Esophagus squamous epithelium (tissue), 5 donors: ENCODE data around the gene CETN2. TPM values are rescaled to one million over a fixed set of nuclear protein-coding genes. Genes with fewer than 3 reads are reported as not detected.

ENCODE experiments used
- DNase-seq: peaks from one replicate; lab custom pipeline; 2025; lab: John Stamatoyannopoulos, UW
- H3K27ac ChIP-seq, 4 donors: fragments of 200-600 bp; sonication (generic); one replicate each; pipeline ENCODE4 v1.5.1; 2016 to 2019; ENCODE audit warnings: mild to moderate bottlenecking in 1 of 4
- H3K27me3 ChIP-seq, 4 donors: fragments of 200-600 bp; sonication (generic); 1 replicate in 3 of 4; 2 replicates in 1 of 4; pipeline versions ENCODE4 v1.5.1 to v1.6.0; 2017 to 2021; ENCODE audit warnings: antibody characterized with exemption in 1 of 4
- H3K36me3 ChIP-seq, 3 donors: fragments of 200-600 bp; sonication (generic); one replicate each; pipeline ENCODE4 v1.5.1; 2016 to 2019
- H3K4me1 ChIP-seq, 3 donors: fragments of 200-600 bp; sonication (generic); one replicate each; pipeline ENCODE4 v1.5.1; 2017 to 2019
- H3K4me3 ChIP-seq, 4 donors: fragments of 200-600 bp; sonication (generic); 1 replicate in 3 of 4; 2 replicates in 1 of 4; pipeline ENCODE4 v1.5.1; 2016 to 2019; ENCODE audit warnings: mild to moderate bottlenecking in 2 of 4, moderate library complexity in 1 of 4
- H3K9me3 ChIP-seq, 3 donors: fragments of 200-600 bp; sonication (generic); one replicate each; pipeline ENCODE4 v1.5.1; 2016 to 2019
- POLR2A ChIP-seq, 4 donors: fragments of 450-650 bp; IDR thresholded peaks; one replicate each; pipeline ENCODE4 v1.6.1; 2017; ENCODE audit warnings: antibody characterized with exemption in 4 of 4, mild to moderate bottlenecking in 4 of 4, moderate library complexity in 3 of 4
- WGBS, 2 donors: methylation state at CpG; one replicate each; pipeline ENCODE4 v1.1.5; 2018; 5-methylcytosine and 5-hydroxymethylcytosine counted together
- intact Hi-C: fragments of 100-400 bp; cut with DNase I; formaldehyde crosslinking; loops from one replicate; pipeline ENCODE4 v1.15.0; 2022
- total RNA-seq, 4 donors: library from RNA; depleted of rRNA; stranded (reverse); fragments of >200 nt; gene quantifications; one replicate each; pipeline ENCODE4 v1.1.0, GENCODE V29; 2016
- TF ChIP-seq, protein P1 (sequence below), 6 experiments: fragments of 450-650 bp in 4 of 6; fragments of 200-600 bp in 2 of 6; sonication (generic) in 2 of 6; IDR thresholded peaks; one replicate each; pipeline ENCODE4 v1.5.1; 2016 to 2019; ENCODE audit warnings: antibody characterized with exemption in 6 of 6, mild to moderate bottlenecking in 4 of 6, moderate library complexity in 4 of 6
- donor health status: DM: yes; HTN: yes; CAD: no.

The CETN2 gene
- total RNA-seq, 4 donors from 2014 or later: 17.2 to 38.5 (median 24.2) TPM

DNA sequence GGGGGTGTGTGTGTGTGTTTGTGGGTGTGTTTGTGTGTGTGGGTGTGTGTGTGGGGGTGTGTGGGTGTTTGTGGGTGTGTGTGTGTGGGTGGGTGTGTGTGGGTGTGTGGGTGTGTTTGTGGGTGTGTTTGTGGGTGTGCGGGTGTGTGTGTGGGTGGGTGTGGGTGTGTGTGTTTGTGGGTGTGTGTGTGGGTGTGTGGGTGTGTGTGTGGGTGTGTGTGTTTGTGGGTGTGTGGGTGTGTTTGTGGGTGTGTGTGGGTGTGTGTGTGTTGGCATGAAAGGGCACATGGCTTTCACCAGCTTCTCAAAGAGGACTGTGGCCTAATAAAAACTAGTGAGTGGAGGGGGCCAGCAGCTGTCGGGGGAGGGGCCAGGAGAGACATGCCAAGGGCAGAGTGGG, 42.0 kb upstream of the CETN2 start:
- DNase-seq: no peak
- Histone ChIP-seq H3K4me1 (peaks cover 0 to 13% (median 4%) of the 10 kb centered on the region in 3 donors), H3K4me3 (no peak overlapping the region), H3K9me3 (no peaks in the 10 kb centered on the region), H3K27ac (no peak overlapping the region), H3K36me3 (peaks cover 0 to 39% (median 0%) of the 10 kb centered on the region in 3 donors), H3K27me3 (no peaks in the 10 kb centered on the region)
- WGBS, 2 donors: 33% methylated on average over 1 of the region's 2 CpGs; no CpG with 5 or more reads in 1 of the 2 donors
- no peak for TF ChIP-seq POLR2A (IDR thresholded peaks at IDR 0.05)
- TF ChIP-seq, protein P1, sequence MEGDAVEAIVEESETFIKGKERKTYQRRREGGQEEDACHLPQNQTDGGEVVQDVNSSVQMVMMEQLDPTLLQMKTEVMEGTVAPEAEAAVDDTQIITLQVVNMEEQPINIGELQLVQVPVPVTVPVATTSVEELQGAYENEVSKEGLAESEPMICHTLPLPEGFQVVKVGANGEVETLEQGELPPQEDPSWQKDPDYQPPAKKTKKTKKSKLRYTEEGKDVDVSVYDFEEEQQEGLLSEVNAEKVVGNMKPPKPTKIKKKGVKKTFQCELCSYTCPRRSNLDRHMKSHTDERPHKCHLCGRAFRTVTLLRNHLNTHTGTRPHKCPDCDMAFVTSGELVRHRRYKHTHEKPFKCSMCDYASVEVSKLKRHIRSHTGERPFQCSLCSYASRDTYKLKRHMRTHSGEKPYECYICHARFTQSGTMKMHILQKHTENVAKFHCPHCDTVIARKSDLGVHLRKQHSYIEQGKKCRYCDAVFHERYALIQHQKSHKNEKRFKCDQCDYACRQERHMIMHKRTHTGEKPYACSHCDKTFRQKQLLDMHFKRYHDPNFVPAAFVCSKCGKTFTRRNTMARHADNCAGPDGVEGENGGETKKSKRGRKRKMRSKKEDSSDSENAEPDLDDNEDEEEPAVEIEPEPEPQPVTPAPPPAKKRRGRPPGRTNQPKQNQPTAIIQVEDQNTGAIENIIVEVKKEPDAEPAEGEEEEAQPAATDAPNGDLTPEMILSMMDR (IDR thresholded peaks at IDR 0.05): no peak
- intact Hi-C loops: loop anchor here (10.0 kb wide), 1 partner anchor 62 kb away; no protein-coding TSS in a partner anchor

DNA sequence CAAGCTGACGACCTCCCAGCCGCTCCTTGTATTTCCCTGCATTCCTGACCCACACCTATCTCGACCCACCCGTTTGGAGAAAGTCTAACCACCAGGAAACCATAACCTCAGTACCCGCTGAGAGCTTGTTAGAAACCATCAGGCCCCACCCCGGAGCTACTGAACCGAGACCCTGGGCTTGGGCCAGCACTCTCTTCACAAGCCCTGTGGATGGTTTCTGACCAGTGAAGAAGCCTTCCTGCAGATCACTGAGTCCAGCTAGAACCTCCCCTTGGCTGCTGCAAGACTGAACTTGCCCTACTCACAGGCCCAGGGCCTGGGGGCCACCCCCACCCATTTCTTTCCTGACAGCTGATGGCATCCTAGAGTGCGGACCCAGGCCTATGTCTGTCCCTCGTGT, 40.7 kb upstream of the CETN2 start:
- TF ChIP-seq, protein P1 (IDR thresholded peaks at IDR 0.05): no peak
- no peak for TF ChIP-seq POLR2A (IDR thresholded peaks at IDR 0.05)
- H3K27me3 ChIP-seq: no peaks in the 10 kb centered on the region
- no peak overlapping the region for H3K27ac ChIP-seq
- intact Hi-C loops: loop anchor here (10.0 kb wide), 1 partner anchor 64 kb away; no protein-coding TSS in a partner anchor
- H3K9me3 ChIP-seq: no peaks in the 10 kb centered on the region
- 73% methylated on average over 2 of the region's 9 CpGs; no CpG with 5 or more reads in 1 of the 2 donors for WGBS, 2 donors
- H3K36me3 ChIP-seq: peaks cover 0 to 52% (median 4%) of the 10 kb centered on the region in 3 donors
- no peak for DNase-seq
- H3K4me3 ChIP-seq: no peak overlapping the region
- peaks cover 0 to 4% (median 0%) of the 10 kb centered on the region in 3 donors for H3K4me1 ChIP-seq

DNA sequence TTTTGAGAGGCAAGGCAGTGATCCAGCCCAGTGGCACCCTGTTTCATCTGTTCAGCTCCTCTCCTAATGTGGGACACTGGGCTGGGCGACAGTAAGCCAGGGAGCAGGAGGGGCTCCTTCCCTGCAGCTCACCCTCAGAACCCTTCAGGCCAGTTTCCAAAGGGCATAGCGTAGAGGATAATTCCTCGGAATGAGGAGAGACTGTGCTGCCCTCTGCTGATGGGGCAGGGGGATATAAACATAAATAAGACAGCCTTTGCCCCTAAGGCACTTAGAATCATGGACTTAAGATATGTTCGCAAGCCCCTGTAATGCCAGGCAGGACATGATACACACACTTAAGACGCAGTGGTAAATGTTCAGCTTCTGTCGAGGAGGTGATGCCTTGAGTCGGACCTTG, 39.4 kb upstream of the CETN2 start:
- peaks cover 0 to 65% (median 4%) of the 10 kb centered on the region in 3 donors for H3K36me3 ChIP-seq

DNA sequence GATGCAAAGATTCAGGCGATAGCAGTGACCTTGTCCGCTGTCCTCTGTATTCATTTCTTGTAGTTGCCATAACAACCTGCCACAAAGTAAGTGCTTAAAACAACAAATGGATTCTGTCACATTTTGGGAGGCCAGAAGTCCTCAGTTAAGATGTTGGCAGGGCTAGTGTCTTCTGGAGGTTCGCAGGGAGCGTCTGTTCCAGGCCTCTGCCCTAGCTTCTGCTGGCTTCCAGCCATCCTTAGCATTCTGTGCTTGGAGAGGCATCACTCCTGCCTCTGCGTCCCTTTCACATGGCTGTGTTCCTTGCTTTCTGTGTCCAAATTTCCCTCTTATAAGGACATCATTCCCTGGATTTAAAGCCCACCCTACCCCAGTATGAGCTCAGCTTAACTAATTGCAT, 35.8 kb upstream of the CETN2 start:
- Histone ChIP-seq H3K4me1 (peaks cover 0 to 51% (median 5%) of the 10 kb centered on the region in 3 donors), H3K4me3 (no peak overlapping the region), H3K27ac (peak overlapping the region in 2 of 4 donors; percentile 19 to 63), H3K27me3 (no peaks in the 10 kb centered on the region), H3K36me3 (peaks cover 0 to 80% (median 4%) of the 10 kb centered on the region in 3 donors), H3K9me3 (no peaks in the 10 kb centered on the region)
- TF ChIP-seq, protein P1 (IDR thresholded peaks at IDR 0.05): no peak
- TF ChIP-seq POLR2A (IDR thresholded peaks at IDR 0.05): no peak
- 74 to 88% methylated on average over 5 of the region's 5 CpGs for WGBS, 2 donors
- no peak for DNase-seq
- intact Hi-C loops: no loop called here

More for the DNA sequence above, 39.4 kb upstream of the CETN2 start:
- Histone ChIP-seq H3K27me3 (no peaks in the 10 kb centered on the region), H3K4me1 (peaks cover 0 to 16% (median 5%) of the 10 kb centered on the region in 3 donors), H3K9me3 (no peaks in the 10 kb centered on the region), H3K27ac (no peak overlapping the region), H3K4me3 (no peak overlapping the region)
- intact Hi-C loops: loop anchor here (10.0 kb wide), 1 partner anchor 65 kb away; no protein-coding TSS in a partner anchor
- DNase-seq: no peak
- WGBS, 2 donors: 75 to 94% methylated on average over 4 to 5 of the region's 7 CpGs
- TF ChIP-seq POLR2A (IDR thresholded peaks at IDR 0.05): no peak
- TF ChIP-seq, protein P1 (IDR thresholded peaks at IDR 0.05): no peak

DNA sequence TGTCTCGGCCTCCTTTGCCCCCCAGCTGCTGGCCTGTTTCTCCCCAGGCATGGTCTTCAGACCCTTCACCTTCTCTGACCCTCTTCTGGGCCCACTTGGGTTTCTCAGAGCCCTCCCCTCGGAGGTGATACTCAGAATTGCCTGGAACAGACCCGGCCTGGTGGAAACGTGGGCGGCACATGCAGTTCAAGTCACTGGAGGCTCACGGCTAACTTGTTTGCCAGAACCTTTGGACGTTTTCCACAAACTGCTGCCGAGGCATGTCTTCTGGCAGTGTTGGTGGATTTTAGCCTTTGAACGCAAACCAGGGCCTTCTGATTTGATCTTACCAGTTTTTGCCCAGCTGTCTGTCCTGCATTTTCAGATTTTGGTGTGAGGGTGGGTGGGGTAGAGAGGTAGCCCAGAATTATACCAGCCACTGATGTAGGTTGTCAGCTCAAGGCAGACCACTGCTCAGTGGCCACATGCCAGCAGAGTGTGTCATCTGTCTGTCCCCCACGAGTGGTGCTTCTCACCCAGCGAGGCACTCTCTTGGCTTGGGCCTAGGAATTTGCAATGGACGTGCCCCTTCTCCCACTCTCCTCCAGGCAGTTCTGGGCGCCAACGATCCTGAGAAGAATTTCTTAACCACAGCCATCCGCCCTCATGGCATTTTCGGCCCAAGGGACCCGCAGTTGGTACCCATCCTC, 34.8 kb upstream of the CETN2 start:
- no peak for DNase-seq
- no peaks in the 10 kb centered on the region for H3K9me3 ChIP-seq
- H3K4me3 ChIP-seq: no peak overlapping the region
- TF ChIP-seq POLR2A (IDR thresholded peaks at IDR 0.05): no peak
- TF ChIP-seq, protein P1 (IDR thresholded peaks at IDR 0.05): no peak
- peak overlapping the region; percentile 19 to 63 (median 30) for H3K27ac ChIP-seq
- peaks cover 0 to 60% (median 5%) of the 10 kb centered on the region in 3 donors for H3K4me1 ChIP-seq
- intact Hi-C loops: no loop called here
- peaks cover 0 to 72% (median 4%) of the 10 kb centered on the region in 3 donors for H3K36me3 ChIP-seq
- 27 to 59% methylated on average over 6 to 10 of the region's 17 CpGs for WGBS, 2 donors
- H3K27me3 ChIP-seq: no peaks in the 10 kb centered on the region
